Testis (tissue), 2 donors: ENCODE measurements around the gene TRPC5OS.

Experiments
- CTCF ChIP-seq, 3 experiments: fragments of 450-650 bp in 2 of 3; fragments of 200-600 bp in 1 of 3; sonication (generic) in 1 of 3; IDR thresholded peaks; one replicate each; pipeline ENCODE4 v1.5.1; 2016 to 2019; ENCODE audit warnings: antibody characterized with exemption in 3 of 3, mild to moderate bottlenecking in 2 of 3, moderate library complexity in 1 of 3
- POLR2A ChIP-seq: fragments of 450-650 bp; IDR thresholded peaks from one replicate; pipeline ENCODE4 v1.6.1; 2017; ENCODE audit warnings: antibody characterized with exemption, mild to moderate bottlenecking, moderate library complexity

- TF ChIP-seq CTCF (IDR thresholded peaks at IDR 0.05) (no peak), POLR2A (no peak)
These were observed 44.6 kb upstream of the TRPC5OS start for GRCh38 chrX:111831343-111831742.
